ENCODE results near the gene CTDP1.
"Not testable (repeated sequence)": the region's sequence is repeated elsewhere in the genome, so short reads cannot be mapped to it uniquely, and the experiment has no call there.

Gene CTDP1

GRCh38 chr18:79718126-79718525, 38.5 kb downstream of the CTDP1 start:
- in situ Hi-C loops (cut with HindIII; ENCODE audit: low sequenced_read_pairs) = no loop called here

- in situ Hi-C loops (cut with HindIII; ENCODE audit: low sequenced_read_pairs) = no loop called here
Measured at GRCh38 chr18:79718878-79719477, 39.4 kb downstream of the CTDP1 start.

DNA sequence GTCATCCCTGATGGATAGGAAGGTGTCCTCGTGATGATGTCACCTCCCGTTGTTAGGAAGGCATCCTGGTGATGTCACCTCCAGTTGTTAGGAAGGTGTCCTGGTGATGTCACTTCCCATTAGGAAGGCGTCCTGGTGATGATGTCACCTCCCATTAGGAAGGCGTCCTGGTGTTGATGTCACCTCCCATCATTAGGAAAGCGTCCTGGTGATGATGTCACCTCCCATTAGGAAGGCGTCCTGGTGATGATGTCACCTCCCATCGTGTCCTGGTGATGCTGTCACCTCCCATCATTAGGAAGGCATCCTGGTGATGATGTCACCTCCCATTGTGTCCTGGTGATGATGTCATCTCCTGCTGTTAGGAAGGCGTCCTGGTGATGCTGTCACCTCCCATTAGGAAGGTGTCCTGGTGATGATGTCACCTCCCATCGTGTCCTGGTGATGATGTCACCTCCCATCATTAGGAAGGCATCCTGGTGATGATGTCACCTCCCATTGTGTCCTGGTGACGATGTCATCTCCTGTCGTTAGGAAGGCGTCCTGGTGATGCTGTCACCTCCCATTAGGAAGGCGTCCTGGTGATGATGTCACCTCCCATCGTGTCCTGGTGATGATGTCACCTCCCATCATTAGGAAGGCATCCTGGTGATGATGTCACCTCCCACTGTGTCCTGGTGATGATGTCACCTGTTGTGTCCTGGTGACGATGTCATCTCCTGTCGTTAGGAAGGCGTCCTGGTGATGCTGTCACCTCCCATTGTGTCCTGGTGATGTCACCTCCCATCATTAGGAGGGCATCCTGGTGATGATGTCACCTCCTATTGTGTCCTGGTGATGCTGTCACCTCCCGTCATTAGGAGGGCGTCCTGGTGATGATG, 40.1 kb downstream of the CTDP1 start:
- in situ Hi-C loops (cut with HindIII; ENCODE audit: low sequenced_read_pairs) = not testable (repeated sequence)

- in situ Hi-C loops (cut with HindIII; ENCODE audit: low sequenced_read_pairs) = no loop called here
Measured at GRCh38 chr18:79720359-79720733, 40.7 kb downstream of the CTDP1 start.

DNA sequence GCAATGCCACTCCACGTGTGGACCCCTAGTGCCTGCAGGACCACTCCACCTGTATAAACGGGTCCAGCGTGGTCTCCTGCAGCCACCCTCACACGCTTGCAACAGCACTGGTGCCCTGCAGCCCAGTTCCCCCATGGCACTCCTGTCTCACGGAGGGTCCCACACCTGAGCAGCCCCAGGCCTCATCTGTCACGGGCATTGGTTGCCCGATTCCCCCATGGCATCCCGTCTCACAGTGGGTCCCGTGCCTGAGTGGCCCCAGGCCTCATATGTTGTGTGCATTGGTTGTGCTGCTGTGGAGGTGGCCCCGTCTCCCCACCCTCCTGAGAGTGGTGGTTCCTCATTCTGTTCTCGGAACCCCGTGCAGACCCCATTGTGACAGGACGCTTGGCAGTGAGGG, 43.4 kb downstream of the CTDP1 start:
- in situ Hi-C loops (cut with HindIII; ENCODE audit: low sequenced_read_pairs) = no loop called here

DNA sequence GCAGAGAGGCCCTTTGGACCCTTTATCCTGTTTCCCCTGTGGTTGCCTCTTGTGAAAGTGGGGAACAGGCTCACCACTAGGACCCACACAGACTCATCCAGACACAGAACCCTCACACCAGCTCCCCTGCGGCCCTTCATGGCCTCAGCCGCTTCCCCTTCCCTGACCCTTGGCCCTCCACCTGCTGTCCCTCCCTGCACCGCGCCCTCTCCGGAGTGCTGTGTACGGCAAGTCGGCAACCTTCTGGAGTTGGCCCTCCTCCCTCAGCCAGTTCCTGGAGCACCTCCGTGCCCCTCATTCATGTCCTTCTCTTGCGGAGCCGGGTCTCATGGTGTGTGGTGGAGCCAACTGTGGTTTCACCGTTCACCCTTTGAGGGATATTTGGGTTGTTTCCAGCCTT, 44.0 kb downstream of the CTDP1 start:
- in situ Hi-C loops (cut with HindIII; ENCODE audit: low sequenced_read_pairs) = no loop called here

DNA sequence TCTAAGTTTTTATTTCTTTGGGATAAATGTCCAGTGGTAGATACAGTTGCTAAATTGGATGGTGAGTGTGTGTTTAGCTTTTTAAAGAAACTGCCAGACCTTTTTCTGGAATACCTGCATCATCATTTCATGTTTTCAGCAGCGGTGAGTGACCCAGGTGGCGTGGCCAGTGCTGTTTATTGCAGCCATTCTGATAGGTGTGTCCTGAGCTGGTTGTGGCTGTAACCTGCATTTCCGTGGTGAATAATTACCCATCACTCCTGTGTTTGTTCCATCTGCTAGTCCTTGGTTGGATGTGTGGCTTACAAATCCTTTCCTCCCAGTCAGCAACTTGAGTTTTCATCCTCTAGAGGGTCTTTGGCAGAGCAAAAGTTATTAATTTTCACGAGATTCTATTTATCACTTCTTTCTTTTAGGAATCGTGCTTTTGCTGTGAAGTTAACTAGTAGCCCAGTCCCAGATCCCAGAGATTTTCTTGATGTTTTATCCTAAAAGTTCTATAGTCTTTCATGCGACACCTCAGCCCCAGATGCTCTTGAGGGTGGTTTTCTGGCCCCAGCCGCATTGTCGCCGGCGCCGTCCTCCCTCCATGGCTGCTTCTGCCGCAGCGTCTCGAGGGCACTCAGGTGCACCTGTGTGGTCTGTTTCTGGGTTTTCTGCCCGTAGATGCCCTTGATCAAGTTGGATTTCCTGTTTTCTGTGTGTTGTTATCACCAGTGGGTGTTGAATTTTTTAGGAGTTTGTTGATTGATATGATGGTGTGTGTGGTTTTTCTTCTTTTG, 44.9 kb downstream of the CTDP1 start:
- in situ Hi-C loops (cut with HindIII; ENCODE audit: low sequenced_read_pairs) = no loop called here

DNA sequence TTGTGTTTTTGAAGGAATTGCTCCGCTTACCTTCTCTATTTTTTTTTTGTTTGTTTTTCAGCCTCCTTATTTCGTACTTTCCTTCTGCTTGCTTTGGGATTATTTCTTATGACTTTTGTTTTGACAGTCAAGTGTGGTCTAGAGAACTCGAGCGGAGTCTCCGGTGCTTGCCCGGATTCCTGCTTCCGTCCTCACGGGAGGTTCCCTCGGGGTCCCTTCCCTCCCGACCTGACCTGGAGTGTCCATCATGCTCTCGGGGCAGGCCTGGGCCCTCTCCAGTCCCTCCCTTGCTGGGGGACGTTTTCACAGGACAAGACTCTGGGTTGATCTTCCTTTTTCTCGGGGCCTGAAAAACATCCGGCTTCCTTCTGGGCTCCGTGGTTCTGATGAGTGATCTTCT, 45.9 kb downstream of the CTDP1 start:
- in situ Hi-C loops (cut with HindIII; ENCODE audit: low sequenced_read_pairs) = no loop called here

DNA sequence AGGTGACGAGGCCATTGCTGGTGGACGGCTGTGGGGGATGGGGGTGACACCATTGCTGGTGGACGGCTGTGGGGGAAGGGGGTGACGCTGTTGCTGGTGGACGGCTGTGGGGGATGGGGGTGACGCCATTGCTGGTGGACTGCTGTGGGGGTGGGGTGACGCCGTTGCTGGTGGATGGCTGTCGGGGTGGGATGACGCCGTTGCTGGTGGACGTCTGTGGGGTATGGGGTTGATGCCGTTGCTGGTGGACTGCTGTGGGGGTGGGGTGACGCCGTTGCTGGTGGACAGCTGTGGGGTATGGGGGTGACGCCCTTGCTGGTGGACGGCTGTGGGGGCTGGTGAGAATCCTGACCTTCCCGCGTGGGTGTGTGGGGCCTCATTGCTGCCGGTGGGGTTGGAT, 47.1 kb downstream of the CTDP1 start:
- in situ Hi-C loops (cut with HindIII; ENCODE audit: low sequenced_read_pairs) = no loop called here

- in situ Hi-C loops (cut with HindIII; ENCODE audit: low sequenced_read_pairs) = no loop called here
Measured at GRCh38 chr18:79727211-79727610, 47.6 kb downstream of the CTDP1 start.

DNA sequence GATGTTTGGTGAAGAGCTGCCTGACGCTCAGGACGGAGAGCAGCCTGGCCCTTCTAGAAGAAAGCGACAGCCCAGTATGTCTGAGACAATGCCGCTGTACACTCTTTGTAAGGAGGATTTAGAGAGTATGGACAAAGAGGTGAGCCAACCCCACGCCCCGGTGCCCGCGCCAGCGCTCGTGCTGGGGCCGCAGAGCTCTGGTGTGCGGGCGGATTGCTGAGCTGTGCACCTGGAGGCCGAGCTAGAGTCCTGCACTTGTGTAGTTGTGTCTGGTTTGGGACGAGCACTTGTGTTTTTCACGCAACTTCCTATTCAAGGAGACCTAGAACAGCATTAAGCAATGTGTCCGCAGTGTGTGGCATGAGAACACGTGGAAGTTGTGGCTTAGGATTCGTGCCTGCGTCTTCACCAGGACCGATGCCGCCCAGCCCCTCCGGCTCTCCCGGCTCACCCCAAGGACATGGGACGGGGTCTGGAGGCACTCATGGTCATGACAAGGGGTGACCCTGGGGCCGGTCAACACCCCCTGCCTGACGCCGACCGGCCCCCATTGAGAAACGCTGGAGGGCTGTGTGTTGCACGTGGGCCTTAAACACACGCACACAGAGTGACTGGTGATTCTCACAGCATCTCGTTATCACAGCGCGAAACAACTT, 49.5 kb downstream of the CTDP1 start:
- in situ Hi-C loops (cut with HindIII; ENCODE audit: low sequenced_read_pairs) = no loop called here

- in situ Hi-C loops (cut with HindIII; ENCODE audit: low sequenced_read_pairs) = no loop called here
Measured at GRCh38 chr18:79729611-79730010, 50.0 kb downstream of the CTDP1 start.

DNA sequence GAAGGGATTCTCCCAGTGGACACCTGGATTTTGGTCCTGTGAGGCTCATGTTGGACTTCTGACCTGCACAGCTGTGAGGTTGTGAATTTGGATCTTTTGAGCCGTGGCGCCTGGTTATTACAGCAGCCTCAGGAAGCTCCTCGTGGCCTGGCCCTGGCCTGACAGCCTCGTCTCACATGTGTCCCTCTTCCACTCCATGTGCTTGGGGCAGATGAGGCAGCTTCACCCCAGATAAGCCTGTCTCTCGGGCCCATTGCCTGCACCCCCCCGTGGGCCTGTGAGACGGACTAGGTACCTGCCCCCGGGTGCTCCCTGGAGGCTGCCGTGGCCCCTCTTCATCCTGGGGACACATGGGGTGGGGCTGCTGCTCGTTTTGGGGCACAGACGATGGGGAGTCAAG, 51.2 kb downstream of the CTDP1 start:
- in situ Hi-C loops (cut with HindIII; ENCODE audit: low sequenced_read_pairs) = no loop called here

DNA sequence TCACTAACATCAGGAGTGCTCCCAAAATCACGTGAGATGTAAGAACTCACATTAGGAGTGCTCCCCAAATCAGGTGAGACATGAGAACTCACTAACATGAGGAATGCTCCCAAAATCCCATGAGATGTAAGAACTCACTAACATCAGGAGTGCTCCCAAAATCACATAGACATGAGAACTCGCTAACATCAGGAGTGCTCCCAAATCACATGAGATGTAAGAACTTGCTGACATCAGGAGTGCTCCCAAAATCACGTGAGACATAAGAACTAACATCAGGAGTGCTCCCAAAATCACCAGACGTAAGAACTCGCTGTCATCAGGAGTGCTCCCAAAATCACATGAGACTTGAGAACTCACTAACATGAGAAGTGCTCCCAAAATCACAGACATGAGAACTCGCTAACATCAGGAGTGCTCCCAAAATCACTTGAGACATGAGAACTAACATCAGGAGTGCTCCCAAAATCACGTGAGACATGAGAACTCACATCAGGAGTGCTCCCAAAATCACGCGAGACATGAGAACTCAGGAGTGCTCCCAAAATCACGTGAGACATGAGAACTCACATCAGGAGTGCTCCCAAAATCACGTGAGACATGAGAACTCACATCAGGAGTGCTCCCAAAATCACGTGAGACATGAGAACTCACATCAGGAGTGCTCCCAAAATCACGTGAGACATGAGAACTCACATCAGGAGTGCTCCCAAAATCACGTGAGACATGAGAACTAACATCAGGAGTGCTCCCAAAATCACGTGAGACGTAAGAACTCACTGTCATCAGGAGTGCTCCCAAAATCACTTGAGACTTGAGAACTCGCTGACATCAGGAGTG, 52.5 kb downstream of the CTDP1 start:
- in situ Hi-C loops (cut with HindIII; ENCODE audit: low sequenced_read_pairs) = not testable (repeated sequence)

GRCh38 chr18:79732721-79733025, 53.1 kb downstream of the CTDP1 start:
- in situ Hi-C loops (cut with HindIII; ENCODE audit: low sequenced_read_pairs) = no loop called here

DNA sequence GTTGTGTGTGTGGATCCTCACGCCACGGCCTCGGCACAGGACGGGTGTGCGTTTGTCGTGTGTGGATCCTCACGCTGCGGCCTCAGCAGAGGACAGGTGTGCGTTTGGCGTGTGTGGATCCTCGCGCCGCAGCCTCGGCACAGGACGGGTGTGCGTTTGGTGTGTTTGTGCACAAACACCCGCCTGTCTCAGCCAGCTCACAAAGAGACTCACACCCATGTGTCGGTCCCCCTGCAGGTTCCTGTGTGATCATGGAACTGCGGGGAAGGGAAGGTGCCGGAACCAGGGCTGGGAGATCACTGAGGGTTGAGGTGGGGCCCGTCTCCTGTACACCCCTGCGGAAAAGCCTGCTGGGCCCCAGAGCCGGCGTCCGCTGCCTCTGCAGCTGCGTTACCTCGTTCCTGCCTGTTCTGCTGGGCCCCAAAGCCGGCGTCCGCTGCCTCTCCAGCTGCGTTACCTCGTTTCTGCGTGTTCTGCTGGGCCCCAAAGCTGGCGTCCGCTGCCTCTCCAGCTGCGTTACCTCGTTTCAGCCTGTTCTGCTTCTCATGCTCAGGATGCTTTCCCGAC, 53.6 kb downstream of the CTDP1 start:
- in situ Hi-C loops (cut with HindIII; ENCODE audit: low sequenced_read_pairs) = no loop called here

- in situ Hi-C loops (cut with HindIII; ENCODE audit: low sequenced_read_pairs) = no loop called here
Measured at GRCh38 chr18:79733986-79734770, 54.6 kb downstream of the CTDP1 start.

- in situ Hi-C loops (cut with HindIII; ENCODE audit: low sequenced_read_pairs) = no loop called here
Measured at GRCh38 chr18:79735071-79735980, 55.7 kb downstream of the CTDP1 start.

Data from endothelial cell of hepatic sinusoid (primary cell).